IMR-90 (cell line): Measurements from ENCODE around the gene S100A4. TPM values are rescaled to one million over a fixed set of nuclear protein-coding genes. Genes with fewer than 3 reads are reported as not detected.

ENCODE experiments used
- ATAC-seq: fragments of 200-7000 bp; cut with Tn5 transposase; 2 replicates; pipeline ENCODE4 v1.9.1; 2020; ENCODE audit warnings: low read depth, mild to moderate bottlenecking, moderate library complexity
- BruUV-seq: library from RNA; stranded (reverse); fragments of 400-500 nt; replicated peaks from 2 replicates; lab custom pipeline; 2021; lab: Mats Ljungman, UMichigan
- CTCF ChIA-PET: fragments of 300-600 bp; formaldehyde crosslinking; extraction: SDS; loops from one replicate; lab custom pipeline; 2021; ENCODE audit warnings: antibody characterized with exemption; lab: Yijun Ruan, JAX
- POLR2A ChIA-PET: fragments of 300-600 bp; sonication (Branson Sonifier 250); formaldehyde crosslinking; loops from one replicate; lab custom pipeline; 2022; ENCODE audit warnings: antibody characterized with exemption; ENCODE audit not compliant: unreplicated experiment; lab: Charles Lee
- DNase-seq: peaks from one replicate; pipeline ENCODE4 v3.0.0; 2013
- H2AFZ ChIP-seq: replicated peaks from 2 replicates; pipeline ENCODE3; 2013; ENCODE audit warnings: low read length, mild to moderate bottlenecking; ENCODE audit not compliant: poor library complexity
- H2AK5ac ChIP-seq: 2 replicates; pipeline ENCODE4 v1.6.1; 2013; ENCODE audit warnings: low read depth, low read length, inconsistent platforms
- H2AK9ac ChIP-seq: replicated peaks from 2 replicates; pipeline ENCODE3; 2013; ENCODE audit warnings: mild to moderate bottlenecking, low read depth, low read length, moderate library complexity; ENCODE audit not compliant: poor library complexity
- H2BK120ac ChIP-seq: 2 replicates; pipeline ENCODE4 v1.6.1; 2013; ENCODE audit warnings: low read depth, low read length, inconsistent platforms
- H2BK15ac ChIP-seq: 3 replicates; pipeline ENCODE4 v1.6.1; 2013; ENCODE audit warnings: low read depth, low read length, inconsistent platforms
- H2BK20ac ChIP-seq: 2 replicates; pipeline ENCODE4 v1.6.1; 2013; ENCODE audit warnings: low read depth, mild to moderate bottlenecking, inconsistent platforms, low read length, moderate library complexity
- H2BK5ac ChIP-seq: 2 replicates; pipeline ENCODE4 v1.6.1; 2013; ENCODE audit warnings: mild to moderate bottlenecking, low read depth, low read length, inconsistent platforms; ENCODE audit not compliant: poor library complexity, severe bottlenecking
- H3K14ac ChIP-seq: replicated peaks from 2 replicates; pipeline ENCODE4 v1.6.1; 2013; ENCODE audit warnings: low read depth, low read length, inconsistent platforms
- H3K18ac ChIP-seq: 2 replicates; pipeline ENCODE4 v1.6.1; 2013; ENCODE audit warnings: low read depth, low read length, control low read depth
- H3K23ac ChIP-seq: 2 replicates; pipeline ENCODE4 v1.6.1; 2013; ENCODE audit warnings: low read depth, low read length, inconsistent platforms
- H3K27ac ChIP-seq: 2 replicates; pipeline ENCODE4 v1.5.1; 2013; ENCODE audit warnings: mild to moderate bottlenecking, control low read depth, low read length; ENCODE audit not compliant: insufficient read depth
- H3K27me3 ChIP-seq: 2 replicates; pipeline ENCODE4 v1.6.1; 2013; ENCODE audit warnings: low read length; ENCODE audit not compliant: control insufficient read depth, insufficient read depth
- H3K36me3 ChIP-seq: 2 replicates; pipeline ENCODE4 v1.6.1; 2013; ENCODE audit warnings: low read length, mixed read lengths; ENCODE audit not compliant: control insufficient read depth, insufficient read depth
- H3K4ac ChIP-seq: 2 replicates; pipeline ENCODE4 v1.6.1; 2013; ENCODE audit warnings: low read depth, low read length, inconsistent platforms
- H3K4me1 ChIP-seq: 2 replicates; pipeline ENCODE4 v1.6.1; 2013; ENCODE audit warnings: low read length, mixed read lengths; ENCODE audit not compliant: control insufficient read depth, insufficient read depth
- H3K4me2 ChIP-seq: 2 replicates; pipeline ENCODE4 v1.6.1; 2013; ENCODE audit warnings: low read depth, mild to moderate bottlenecking, control low read depth, low read length, moderate library complexity
- H3K4me3 ChIP-seq: 2 replicates; pipeline ENCODE4 v1.5.1; 2013; ENCODE audit warnings: low read depth, mild to moderate bottlenecking, control low read depth, low read length, moderate library complexity; ENCODE audit not compliant: insufficient read depth
- H3K56ac ChIP-seq: 2 replicates; pipeline ENCODE4 v1.6.1; 2013; ENCODE audit warnings: low read length, inconsistent platforms; ENCODE audit not compliant: insufficient read depth; ENCODE audit errors: extremely low read depth
- H3K79me1 ChIP-seq, 2 experiments: 2 replicates each; pipeline ENCODE4 v1.6.1; 2013; ENCODE audit warnings: low read length in 2 of 2, inconsistent platforms in 1 of 2, low read depth in 1 of 2
- H3K9ac ChIP-seq: 2 replicates; pipeline ENCODE4 v1.6.1; 2013; ENCODE audit warnings: low read depth, low read length, control low read depth
- H3K9me1 ChIP-seq: 2 replicates; pipeline ENCODE4 v1.6.1; 2013; ENCODE audit warnings: low read length, inconsistent platforms; ENCODE audit not compliant: insufficient read depth
- H3K9me3 ChIP-seq: 2 replicates; pipeline ENCODE4 v1.6.1; 2013; ENCODE audit warnings: low read length; ENCODE audit not compliant: control insufficient read depth, insufficient read depth
- H4K20me1 ChIP-seq: 2 replicates; pipeline ENCODE4 v1.6.1; 2013; ENCODE audit warnings: low read length, inconsistent platforms; ENCODE audit not compliant: insufficient read depth
- H4K5ac ChIP-seq: 2 replicates; pipeline ENCODE4 v1.6.1; 2013; ENCODE audit warnings: mild to moderate bottlenecking, low read depth, low read length, control low read depth
- H4K8ac ChIP-seq, 2 experiments: 2 replicates each; pipeline ENCODE4 v1.6.1; 2013; ENCODE audit warnings: low read depth in 2 of 2, low read length in 2 of 2, control low read depth in 1 of 2, inconsistent platforms in 1 of 2
- H4K91ac ChIP-seq: 2 replicates; pipeline ENCODE4 v1.6.1; 2013; ENCODE audit warnings: low read depth, low read length, inconsistent platforms; ENCODE audit not compliant: insufficient read depth
- CEBPB ChIP-seq: IDR thresholded peaks from 2 replicates; pipeline ENCODE4 v1.6.1; 2012; ENCODE audit warnings: low read depth, low read length, improper control_type of control experiment
- CHD1 ChIP-seq: IDR thresholded peaks from 2 replicates; pipeline ENCODE4 v1.6.1; 2012; ENCODE audit warnings: low read depth, low read length, improper control_type of control experiment
- ELK1 ChIP-seq: fragments of 150-350 bp; IDR thresholded peaks from 2 replicates; pipeline ENCODE4 v1.6.1; 2016; ENCODE audit warnings: low read depth, mild to moderate bottlenecking, low read length, moderate library complexity, borderline replicate concordance
- MAZ ChIP-seq: IDR thresholded peaks from 2 replicates; pipeline ENCODE4 v1.6.1; 2012; ENCODE audit warnings: low read depth, mild to moderate bottlenecking, low read length, improper control_type of control experiment, moderate library complexity, borderline replicate concordance
- NFE2L2 ChIP-seq: fragments of 150-350 bp; IDR thresholded peaks from 2 replicates; pipeline ENCODE4 v1.6.1; 2016; ENCODE audit warnings: low read depth, mild to moderate bottlenecking, low read length
- RAD21 ChIP-seq: IDR thresholded peaks from 2 replicates; pipeline ENCODE4 v1.6.1; 2012; ENCODE audit warnings: low read length, improper control_type of control experiment
- RCOR1 ChIP-seq: IDR thresholded peaks from 2 replicates; pipeline ENCODE4 v1.6.1; 2012; ENCODE audit warnings: mild to moderate bottlenecking, low read length, improper control_type of control experiment; ENCODE audit not compliant: insufficient replicate concordance
- RFX5 ChIP-seq: IDR thresholded peaks from 2 replicates; pipeline ENCODE4 v1.8.0; 2012; ENCODE audit warnings: low read depth, mild to moderate bottlenecking, low read length, moderate library complexity
- USF2 ChIP-seq: fragments of 150-350 bp; IDR thresholded peaks from 2 replicates; pipeline ENCODE4 v1.6.1; 2017; ENCODE audit warnings: mild to moderate bottlenecking, antibody characterized with exemption, low read length, low read depth
- WGBS, 2 experiments: methylation state at CpG; one replicate each; pipeline versions ENCODE4 v1.1.5 to v1.1.7; 2013; ENCODE audit warnings: missing lambda C conversion rate in 2 of 2; ENCODE audit not compliant: insufficient read length in 1 of 2; ENCODE audit errors: extremely low coverage in 2 of 2; 5-methylcytosine and 5-hydroxymethylcytosine counted together
- dilution Hi-C: fragments of 300-500 bp; cut with HindIII; formaldehyde crosslinking; loops from one replicate; pipeline ENCODE4 v1.14.3; 2018; ENCODE audit warnings: low sequenced_read_pairs; ENCODE audit not compliant: unreplicated experiment
- in situ Hi-C: fragments of 300-500 bp; cut with MboI; formaldehyde crosslinking; loops from 3 replicates; pipeline ENCODE4 v1.14.3; 2019; ENCODE audit warnings: low sequenced_read_pairs, inconsistent platforms, mixed read lengths
- intact Hi-C: fragments of 100-400 bp; cut with micrococcal nuclease; formaldehyde crosslinking; loops from 2 replicates; pipeline ENCODE4 v1.10.0; 2022
- polyA plus RNA-seq, 3 experiments: library from polyadenylated mRNA; depleted of rRNA; stranded (reverse); fragments of >200 nt; gene quantifications; 2 replicates each; pipeline ENCODE4 v1.2.3, GENCODE V29; 2012; ENCODE audit warnings: low replicate concordance in 1 of 3
- total RNA-seq: library from RNA; depleted of rRNA; stranded (reverse); fragments of >200 nt; gene quantifications from 2 replicates; pipeline ENCODE4 v1.2.3, GENCODE V29; 2012

The S100A4 gene
- total and polyA plus RNA-seq, 2 of the 4 experiments (the other 2 are of a cell fraction) = 5.6 to 16.6 TPM

- no peak overlapping the region for H3K4me2 ChIP-seq
- no peak overlapping the region for H3K4me3 ChIP-seq
- H2BK5ac ChIP-seq = no peak overlapping the region
- H3K27me3 ChIP-seq = no peaks in the 10 kb centered on the region
- 0 out of 2 replicates have a peak overlapping the region, but pooled peaks have one; percentile 100 for H2BK120ac ChIP-seq
- H3K14ac ChIP-seq = no peak overlapping the region
- H2AK9ac ChIP-seq = no peak overlapping the region
- no peak overlapping the region for H3K18ac ChIP-seq
- dilution Hi-C loops (no loop called here), intact Hi-C loops (no loop called here), in situ Hi-C loops (loop anchor here (5.0 to 10.0 kb wide), 2 partner anchors 37 to 55 kb away; no protein-coding TSS in a partner anchor)
- peaks cover 4 to 36% of the 10 kb centered on the region in 2 experiments; a peak in 3 of 4 replicates for H3K79me1 ChIP-seq
- no peaks in the 10 kb centered on the region for H4K20me1 ChIP-seq
- no peak overlapping the region for H2BK15ac ChIP-seq
- no peaks in the 10 kb centered on the region for H3K9me3 ChIP-seq
- no peak overlapping the region for H3K23ac ChIP-seq
- no peak overlapping the region for H3K56ac ChIP-seq
- WGBS, 2 experiments = no CpG with 5 or more reads among the region's 8 CpGs
- H3K9ac ChIP-seq = no peak overlapping the region
- H3K36me3 ChIP-seq = no peaks in the 10 kb centered on the region
- H3K27ac ChIP-seq = no peak overlapping the region
- no peak overlapping the region for H2AFZ ChIP-seq
- no peak overlapping the region for H4K91ac ChIP-seq
- no peak overlapping the region for H2BK20ac ChIP-seq
- no TSS peak for BruUV-seq
- peaks cover 28% of the 10 kb centered on the region for H3K9me1 ChIP-seq
- no peak for DNase-seq
- H4K5ac ChIP-seq = no peak overlapping the region
- peak overlapping the region; percentile 25; the same call in 1 of the 2 replicates for H2AK5ac ChIP-seq
- no peak for ATAC-seq
- ChIA-PET CTCF (interaction anchor here (0.6 to 1.0 kb wide), 3 partner anchors 36 to 217 kb away, joined by 3 to 4 read pairs (median 3); partner anchors contain the start of gene S100A13), POLR2A (interaction anchor here (0.5 to 3.7 kb wide), 2 partner anchors 35 to 58 kb away, joined by 3 to 28 read pairs; partner anchors contain the start of genes S100A13 and S100A6)
- peaks cover 35% of the 10 kb centered on the region for H3K4me1 ChIP-seq
- TF ChIP-seq CEBPB = no peak
- TF ChIP-seq NFE2L2 = no peak
- no peak for TF ChIP-seq RCOR1
- TF ChIP-seq MAZ = no peak
- no peak for TF ChIP-seq USF2
- TF ChIP-seq RAD21 = no peak
- no peak for TF ChIP-seq ELK1
- no peak for TF ChIP-seq RFX5
- TF ChIP-seq CHD1 = no peak
- 0 out of 4 replicates have a peak overlapping the region, but pooled peaks of 1 of the 2 experiments have one; percentile 51 for H4K8ac ChIP-seq
- H3K4ac ChIP-seq = no peak overlapping the region; the same call in 1 of the 2 replicates
Measured at GRCh38 chr1:153569465-153569864, 23.9 kb upstream of the S100A4 start.
